Measurements from ENCODE around the gene EXOC3L1.
A peak's percentile ranks its signal among the peaks of the same experiment; 100 is the strongest.

EXOC3L1 gene

GRCh38 chr16:67226804-67227566 is 37.0 kb upstream of the EXOC3L1 start, which contains the start of gene TMEM208 (continued):
- TF ChIP-seq ZNF518A (tag by site-specific recombination; conservative IDR thresholded peaks at IDR 0.05; ENCODE audit: low read depth) (peak; percentile 87), ZXDB (tag by site-specific recombination; IDR thresholded peaks at IDR 0.05) (peak; percentile 99), ZNF239 (tag by site-specific recombination; IDR thresholded peaks at IDR 0.05) (0 out of 2 replicates have a peak, but pooled peaks have one; percentile 49), ZNF48 (tag by site-specific recombination; IDR thresholded peaks at IDR 0.05) (no peak), ZNF776 (tag by site-specific recombination; IDR thresholded peaks at IDR 0.05; ENCODE audit: borderline replicate concordance) (peak; percentile 100), ZNF768 (tag by site-specific recombination; IDR thresholded peaks at IDR 0.05) (no peak), ZNF692 (tag by site-specific recombination; IDR thresholded peaks at IDR 0.05) (peak; percentile 57), PATZ1 (tag by site-specific recombination; IDR thresholded peaks at IDR 0.05) (peak; percentile 93), ZEB2 (tag by site-specific recombination; IDR thresholded peaks at IDR 0.05) (peak; percentile 60), ZNF2 (tag by site-specific recombination; IDR thresholded peaks at IDR 0.05) (peak; percentile 28; the same call in 1 of the 2 replicates), KLF9 (tag by site-specific recombination; IDR thresholded peaks at IDR 0.05; ENCODE audit: low read depth) (peak; percentile 88), ZNF560 (tag by site-specific recombination; IDR thresholded peaks at IDR 0.05; ENCODE audit: borderline replicate concordance) (no peak), SP7 (tag by site-specific recombination; IDR thresholded peaks at IDR 0.05) (peak; percentile 72), BCL11A (tag by site-specific recombination; IDR thresholded peaks at IDR 0.05; ENCODE audit: low read depth) (no peak), ZNF664 (tag by site-specific recombination; IDR thresholded peaks at IDR 0.05) (no peak; the same call in 1 of the 2 replicates), ZNF488 (tag by site-specific recombination; IDR thresholded peaks at IDR 0.05) (no peak), ZNF157 (tag by site-specific recombination; IDR thresholded peaks at IDR 0.05) (no peak), ZNF76 (tag by site-specific recombination; IDR thresholded peaks at IDR 0.05; ENCODE audit: borderline replicate concordance, low read depth) (peak; percentile 97), ZNF280C (tag by site-specific recombination; IDR thresholded peaks at IDR 0.05) (no peak), YY2 (tag by site-specific recombination; IDR thresholded peaks at IDR 0.05) (peak; percentile 96), PRDM4 (tag by site-specific recombination; IDR thresholded peaks at IDR 0.05) (no peak; the same call in 1 of the 2 replicates), ZNF610 (tag by site-specific recombination; IDR thresholded peaks at IDR 0.05; ENCODE audit: borderline replicate concordance) (peak; percentile 25; the same call in 1 of the 2 replicates), ZBTB17 (tag by site-specific recombination; IDR thresholded peaks at IDR 0.05) (peak; percentile 97), EGR2 (tag by site-specific recombination; IDR thresholded peaks at IDR 0.05; ENCODE audit: low read depth) (peak; percentile 90), ZNF561 (tag by site-specific recombination; IDR thresholded peaks at IDR 0.05; ENCODE audit: borderline replicate concordance) (peak; percentile 56; the same call in 1 of the 2 replicates)

All from HEK293 (cell line).